HG02798 (cell line): ENCODE measurements around the gene CDCP1.
"Not testable (repeated sequence)": the region's sequence is repeated elsewhere in the genome, so short reads cannot be mapped to it uniquely, and the experiment has no call there.

Source experiments
- ATAC-seq: cut with Tn5 transposase; IDR thresholded peaks from one replicate; pipeline ENCODE4 v1.9.1; 2021; ENCODE audit warnings: mild to moderate bottlenecking; ENCODE audit not compliant: unreplicated experiment, poor library complexity

The CDCP1 gene

GRCh38 chr3:45092132-45093031 is 53.8 kb downstream of the CDCP1 start:
- ATAC-seq: no peak

DNA sequence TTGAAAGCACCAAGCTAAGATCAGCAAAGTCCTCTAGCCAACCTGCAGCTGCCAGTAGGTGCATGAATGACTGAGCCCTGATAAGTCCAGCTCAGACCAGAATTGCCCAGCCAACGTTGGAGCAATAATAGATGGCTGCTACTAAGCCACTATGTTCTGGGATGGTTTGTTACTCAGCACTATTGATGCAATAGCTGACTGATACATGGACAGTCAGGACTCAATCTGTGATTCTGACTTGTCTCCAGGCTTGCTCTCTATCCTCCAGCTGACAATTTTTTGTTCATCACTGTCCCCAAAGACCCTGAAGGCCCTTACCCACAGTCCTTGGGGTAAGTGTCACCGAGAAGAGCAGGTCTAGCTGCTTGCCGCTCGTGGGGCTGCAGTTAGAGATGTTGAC is 55.3 kb downstream of the CDCP1 start:
- no peak for ATAC-seq

GRCh38 chr3:45088543-45089358 is 57.4 kb downstream of the CDCP1 start:
- no peak for ATAC-seq

GRCh38 chr3:45087155-45087554 is 59.0 kb downstream of the CDCP1 start:
- ATAC-seq: no peak

- ATAC-seq: no peak
Measured at GRCh38 chr3:45084820-45085816, 61.1 kb downstream of the CDCP1 start.

DNA sequence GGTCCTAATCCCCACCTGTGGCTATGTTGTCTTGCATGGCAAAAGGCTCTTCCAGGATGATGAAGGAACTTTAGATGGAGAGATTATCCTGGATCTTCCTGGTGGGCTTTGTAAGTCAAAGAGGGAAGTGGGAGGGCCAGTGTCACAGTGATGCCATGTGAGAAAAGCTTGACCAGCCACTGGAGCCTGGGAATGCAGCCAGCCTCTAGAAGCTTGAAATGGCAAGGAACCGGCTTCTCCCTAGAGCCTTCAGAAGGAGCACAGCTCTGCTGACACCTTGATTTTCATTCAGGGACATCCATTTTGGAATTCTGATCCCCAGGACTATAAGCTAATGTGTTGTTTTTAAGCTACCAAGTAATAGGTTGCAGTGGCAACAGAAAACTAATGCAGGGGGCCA is 61.8 kb downstream of the CDCP1 start:
- ATAC-seq: no peak

DNA sequence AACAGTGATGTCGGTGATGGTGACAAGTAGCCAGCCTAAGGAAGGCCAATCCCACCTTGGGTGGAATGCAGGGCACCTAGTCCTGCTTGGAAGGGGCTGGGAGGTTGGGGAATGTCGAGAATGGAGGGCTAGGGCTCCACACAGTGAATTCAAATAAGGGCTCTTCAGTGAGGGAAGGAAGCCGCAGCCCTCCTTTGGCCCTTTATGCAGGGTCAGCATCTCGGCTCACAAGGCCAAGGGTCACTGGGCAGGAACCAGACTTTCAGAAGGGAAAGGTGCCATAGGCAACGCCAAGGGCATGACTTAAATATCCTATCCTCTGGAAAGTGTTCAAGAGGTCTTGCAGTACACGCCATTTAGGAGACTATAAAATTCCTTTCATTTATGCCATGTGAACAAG is 63.2 kb downstream of the CDCP1 start:
- no peak for ATAC-seq

GRCh38 chr3:45082142-45082538 is 64.0 kb downstream of the CDCP1 start:
- ATAC-seq: no peak

GRCh38 chr3:45081506-45082141 is 64.6 kb downstream of the CDCP1 start:
- ATAC-seq: no peak

- ATAC-seq: no peak
Measured at GRCh38 chr3:45080824-45081223, 65.4 kb downstream of the CDCP1 start.

DNA sequence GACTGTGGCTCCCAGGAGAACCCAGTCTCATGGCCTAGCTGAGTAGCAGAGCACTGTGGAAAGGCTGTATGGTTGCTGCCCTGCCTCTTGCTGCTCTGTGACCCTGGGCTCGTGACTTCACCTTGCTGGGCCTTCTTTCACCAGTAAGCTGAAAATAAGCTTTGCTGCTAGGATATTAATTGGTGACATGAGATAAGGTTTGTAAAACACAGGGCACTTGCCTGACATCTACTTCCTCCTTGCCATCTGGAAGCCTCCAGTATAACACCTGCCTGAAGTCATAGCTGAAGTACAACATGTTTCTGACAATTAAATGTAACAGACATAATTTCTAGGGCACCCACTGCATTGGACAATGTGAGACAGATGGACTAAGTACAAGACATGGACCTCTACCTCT is 66.5 kb downstream of the CDCP1 start:
- no peak for ATAC-seq

DNA sequence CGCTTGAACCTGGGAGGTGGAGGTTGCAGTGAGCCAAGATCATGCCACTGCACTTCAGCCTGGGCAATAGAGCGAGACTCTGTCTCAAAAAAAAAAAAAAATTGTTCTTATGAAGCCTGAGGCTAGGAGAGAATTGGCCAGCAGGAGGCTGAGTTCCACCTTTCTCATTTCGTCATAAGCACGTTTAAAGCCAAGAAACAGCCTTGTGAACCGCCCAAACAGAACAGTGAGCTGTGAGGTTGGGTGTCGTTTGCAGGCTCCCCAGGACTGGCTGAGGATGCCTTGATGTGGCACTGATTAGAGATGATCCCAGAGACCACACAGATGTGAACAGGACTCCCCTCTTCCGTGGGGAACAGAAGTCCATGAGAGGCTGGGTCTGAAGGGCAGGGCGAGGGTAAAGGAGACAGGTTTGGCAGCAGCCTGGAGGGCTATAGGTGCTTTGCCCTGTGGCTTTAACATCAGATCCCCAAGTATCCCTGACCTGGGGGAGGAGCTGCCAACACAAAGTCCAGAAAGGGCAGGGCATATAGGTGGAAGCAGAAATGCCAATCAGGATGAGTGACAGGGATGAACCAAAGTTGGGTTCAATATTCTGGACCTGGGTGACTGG is 67.2 kb downstream of the CDCP1 start:
- no peak for ATAC-seq

DNA sequence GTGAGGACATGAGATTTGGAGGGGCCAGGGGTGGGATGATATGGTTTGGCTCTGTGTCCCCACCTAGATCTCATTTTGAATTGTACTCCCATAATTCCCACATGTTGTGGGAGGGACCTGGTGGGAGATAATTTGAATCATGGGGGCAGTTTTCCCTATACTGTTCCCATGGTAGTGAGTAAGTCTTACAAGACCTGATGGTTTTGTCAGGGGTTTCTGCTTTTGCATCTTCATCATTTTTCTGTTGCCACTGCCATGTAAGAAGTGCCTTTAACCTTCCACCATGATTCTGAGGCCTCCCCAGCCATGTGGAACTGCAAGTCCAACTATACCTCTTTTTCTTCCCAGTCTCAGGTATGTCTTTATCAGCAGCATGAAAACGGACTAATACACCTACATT is 67.9 kb downstream of the CDCP1 start:
- ATAC-seq: not testable (repeated sequence)

DNA sequence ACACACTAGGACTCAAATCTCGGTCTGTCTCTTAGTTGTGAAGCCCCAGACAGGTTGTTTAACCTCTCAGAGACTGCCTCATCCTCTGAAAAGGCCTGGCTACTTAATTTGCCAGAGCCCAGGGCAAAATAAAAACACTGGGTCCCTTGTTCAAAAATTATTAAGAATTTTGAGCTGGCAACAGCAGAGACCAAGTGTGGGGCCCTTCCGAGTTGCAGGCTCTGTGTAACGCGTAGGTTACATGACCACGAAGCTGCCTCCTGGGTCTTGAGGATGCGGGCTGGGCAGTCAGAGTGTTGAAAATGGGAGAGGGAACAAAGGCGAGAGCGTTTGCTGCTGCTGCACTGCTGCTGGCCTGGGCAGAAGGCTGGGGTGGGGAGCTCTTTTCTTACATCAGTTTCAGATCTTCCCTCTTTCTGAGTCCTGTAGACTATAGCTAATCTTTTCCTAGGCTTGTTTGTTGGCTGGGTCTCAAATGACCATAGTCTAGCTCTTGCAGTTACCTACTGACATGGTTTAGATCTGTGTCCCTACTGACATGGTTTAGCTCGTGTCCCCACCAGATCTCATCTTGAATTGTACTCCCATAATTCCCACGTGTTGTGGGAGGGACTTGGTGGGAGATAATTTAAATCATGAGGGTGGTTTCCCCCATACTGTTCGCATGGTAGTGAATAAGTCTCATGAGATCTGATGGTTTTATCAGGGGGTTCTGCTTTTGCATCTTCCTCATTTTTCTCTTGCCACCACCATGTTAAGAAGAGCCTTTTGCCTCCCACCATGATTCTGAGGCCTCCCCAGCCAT is 70.2 kb downstream of the CDCP1 start:
- ATAC-seq: no peak

GRCh38 chr3:45071075-45071474 is 75.1 kb downstream of the CDCP1 start:
- no peak for ATAC-seq

- ATAC-seq: no peak
Measured at GRCh38 chr3:45067941-45068340, 78.2 kb downstream of the CDCP1 start.

DNA sequence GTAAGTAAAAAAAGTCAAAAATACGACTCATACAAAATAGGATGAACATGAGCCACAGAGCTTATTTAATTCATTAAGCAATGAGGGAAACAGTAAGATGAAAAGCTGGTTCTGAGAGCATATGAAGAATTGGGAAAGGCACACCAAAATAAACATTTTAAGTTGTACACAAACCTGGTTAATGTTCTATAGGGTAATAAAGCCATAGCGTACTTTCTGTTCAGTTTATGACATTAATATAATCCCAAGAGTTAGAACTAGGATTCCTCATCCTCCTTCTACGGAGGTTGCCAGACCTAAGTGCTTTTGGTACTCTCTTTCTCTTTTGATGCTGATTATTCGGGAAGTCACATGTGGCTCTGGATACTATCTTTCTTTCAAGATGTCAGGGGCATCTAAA is 78.7 kb downstream of the CDCP1 start:
- ATAC-seq: no peak

DNA sequence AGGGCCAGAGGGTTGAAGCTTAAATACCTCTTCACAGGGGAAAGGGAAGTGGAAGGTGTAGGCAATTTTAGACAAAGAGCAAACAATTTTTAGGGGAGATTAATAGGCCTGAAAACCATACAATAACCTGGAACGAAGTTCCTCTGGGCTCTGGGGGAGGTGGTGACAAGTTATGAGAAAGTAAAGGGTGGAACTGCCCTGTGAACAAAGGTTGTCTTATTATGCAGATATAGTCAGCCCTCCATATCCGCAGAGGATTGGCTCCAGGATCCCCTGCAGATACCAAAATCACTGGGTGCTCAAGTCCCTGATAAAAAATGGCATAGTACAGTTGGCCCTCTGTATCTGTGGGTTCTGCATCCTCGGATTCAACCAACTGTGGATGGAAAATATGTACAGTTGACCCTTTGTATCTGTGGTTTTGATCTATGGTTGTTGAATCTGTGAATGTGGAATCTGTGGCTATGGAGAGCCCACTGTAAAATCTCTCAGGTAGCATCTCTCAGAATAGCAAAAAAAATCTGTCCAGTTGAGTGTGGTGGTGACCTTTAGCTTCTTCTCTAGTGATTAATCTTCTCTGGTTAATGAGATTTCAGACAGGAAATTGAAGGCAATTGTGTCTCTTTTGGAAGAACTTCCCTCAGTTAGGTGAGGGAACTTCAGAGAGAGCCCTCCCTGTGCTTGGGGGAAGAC is 79.9 kb downstream of the CDCP1 start:
- no peak for ATAC-seq
